ENCODE data around the gene ZNRF1. TPM values are rescaled to one million over a fixed set of nuclear protein-coding genes. Genes with fewer than 3 reads are reported as not detected.
"Not testable (repeated sequence)": the region's sequence is repeated elsewhere in the genome, so short reads cannot be mapped to it uniquely, and the experiment has no call there.

ZNRF1 gene
- total RNA-seq, 1 donor from 2014 or later, result 22.0 TPM

- DNase-seq (peak; percentile 58), ATAC-seq (ENCODE audit: poor library complexity) (peak; percentile 22)
- intact Hi-C loops (cut with DNase I), result loop anchor here (2.0 kb wide), 1 partner anchor 112 kb away; no protein-coding TSS in a partner anchor
Observed at GRCh38 chr16:74999219-74999608, 390 bp downstream of the ZNRF1 start.

- peak; percentile 62 for DNase-seq
- ATAC-seq (ENCODE audit: poor library complexity), result peak; percentile 23
- intact Hi-C loops (cut with DNase I), result loop anchor here (2.0 to 5.0 kb wide), 2 partner anchors 42 to 111 kb away; no protein-coding TSS in a partner anchor
Observed at GRCh38 chr16:74999609-75000480, 1.0 kb downstream of the ZNRF1 start.

GRCh38 chr16:75000481-75001081, 1.8 kb downstream of the ZNRF1 start:
- intact Hi-C loops (cut with DNase I), result loop anchor here (5.0 kb wide), 1 partner anchor 42 kb away; no protein-coding TSS in a partner anchor
- DNase-seq, result no peak
- peak; percentile 7 for ATAC-seq (ENCODE audit: poor library complexity)

GRCh38 chr16:75002474-75002873, 3.6 kb downstream of the ZNRF1 start:
- DNase-seq (no peak), ATAC-seq (ENCODE audit: poor library complexity) (peak; percentile 0)
- intact Hi-C loops (cut with DNase I), result loop anchor here (5.0 kb wide), 1 partner anchor 40 kb away; no protein-coding TSS in a partner anchor

GRCh38 chr16:75003931-75004330, 5.1 kb downstream of the ZNRF1 start:
- no peak for DNase-seq
- no peak for ATAC-seq (ENCODE audit: poor library complexity)
- intact Hi-C loops (cut with DNase I), result loop anchor here (5.0 kb wide), 1 partner anchor 38 kb away; no protein-coding TSS in a partner anchor

DNA sequence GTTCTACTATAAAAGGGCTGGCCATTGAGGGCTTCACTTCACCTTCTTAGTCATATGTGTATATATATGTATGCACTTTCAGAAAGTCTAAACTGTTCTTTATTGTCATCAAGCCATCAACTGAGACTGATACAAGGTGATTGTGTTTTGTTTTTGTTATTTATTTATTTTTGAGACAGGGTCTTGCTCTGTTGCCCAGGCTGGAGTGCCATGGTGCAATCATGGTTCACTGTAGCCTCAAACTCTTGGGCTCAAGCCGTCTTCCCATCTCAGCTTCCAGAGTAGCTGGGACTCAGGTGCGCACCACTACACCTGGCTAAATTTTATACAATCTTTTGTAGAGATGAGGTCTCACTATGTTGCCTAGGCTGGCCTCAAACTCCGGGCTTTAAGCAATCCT, 5.6 kb downstream of the ZNRF1 start:
- DNase-seq (no peak), ATAC-seq (ENCODE audit: poor library complexity) (no peak)
- intact Hi-C loops (cut with DNase I), result loop anchor here (5.0 kb wide), 1 partner anchor 38 kb away; no protein-coding TSS in a partner anchor

DNA sequence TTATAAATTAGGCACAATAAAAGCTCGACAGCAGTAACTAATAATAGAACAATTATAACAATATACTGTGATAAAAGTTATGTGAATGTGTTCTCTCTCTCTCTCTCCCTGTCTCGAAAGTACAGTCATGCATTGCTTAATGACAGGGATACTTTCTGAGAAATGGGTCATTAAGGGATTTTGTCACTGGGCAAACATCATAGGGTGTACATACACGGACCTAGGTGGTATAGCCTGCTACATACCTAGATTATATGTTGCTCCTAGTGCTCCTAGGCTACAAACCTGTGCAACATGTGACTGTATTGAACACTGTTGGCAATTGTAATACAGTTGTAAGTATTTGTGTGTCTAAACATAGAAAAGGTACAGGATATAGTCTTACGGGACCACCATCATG, 6.9 kb downstream of the ZNRF1 start:
- DNase-seq (no peak), ATAC-seq (ENCODE audit: poor library complexity) (no peak)
- intact Hi-C loops (cut with DNase I), result no loop called here

- no peak for ATAC-seq (ENCODE audit: poor library complexity)
- DNase-seq, result no peak
- intact Hi-C loops (cut with DNase I), result no loop called here
Observed at GRCh38 chr16:75007443-75007842, 8.6 kb downstream of the ZNRF1 start.

GRCh38 chr16:75010427-75010826, 11.6 kb downstream of the ZNRF1 start:
- intact Hi-C loops (cut with DNase I), result no loop called here
- no peak for ATAC-seq (ENCODE audit: poor library complexity)
- no peak for DNase-seq

GRCh38 chr16:75011634-75012307, 12.9 kb downstream of the ZNRF1 start:
- intact Hi-C loops (cut with DNase I), result no loop called here
- peak; percentile 64 for ATAC-seq (ENCODE audit: poor library complexity)
- DNase-seq, result no peak

DNA sequence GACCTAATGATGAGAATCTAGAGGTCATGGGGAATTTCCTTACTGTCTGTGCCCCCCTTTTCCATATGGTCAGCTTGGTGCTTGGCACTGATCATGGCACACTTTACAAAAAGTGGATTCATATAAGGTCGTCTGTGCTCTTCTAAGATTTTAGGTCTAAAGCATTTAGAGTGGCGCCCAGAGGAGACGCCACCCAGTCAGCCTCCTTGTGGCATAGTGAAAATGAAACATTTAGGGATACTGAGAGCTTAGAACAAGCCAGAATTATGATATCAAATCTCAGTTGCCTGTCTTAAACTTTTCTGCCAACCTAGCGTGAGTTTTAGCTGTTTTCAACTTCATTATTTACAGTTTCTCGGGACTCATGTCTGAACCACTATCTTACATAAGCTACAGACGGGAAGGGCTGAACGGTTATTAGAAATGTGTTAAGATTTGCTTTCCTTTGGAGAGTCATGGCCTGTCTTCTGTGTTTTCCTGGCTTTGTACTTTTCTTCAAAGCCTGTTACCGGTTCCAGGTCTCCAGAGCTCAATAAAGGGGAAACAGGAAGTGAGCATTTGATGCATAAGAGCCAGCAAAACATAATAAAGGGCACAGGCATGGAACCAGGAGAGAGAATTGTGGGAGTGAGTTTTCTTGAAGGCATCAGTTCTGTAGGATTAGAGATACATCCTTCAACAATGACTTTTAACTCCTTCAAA, 13.7 kb downstream of the ZNRF1 start:
- ATAC-seq (ENCODE audit: poor library complexity), result peak; percentile 34
- DNase-seq, result no peak
- intact Hi-C loops (cut with DNase I), result no loop called here

DNA sequence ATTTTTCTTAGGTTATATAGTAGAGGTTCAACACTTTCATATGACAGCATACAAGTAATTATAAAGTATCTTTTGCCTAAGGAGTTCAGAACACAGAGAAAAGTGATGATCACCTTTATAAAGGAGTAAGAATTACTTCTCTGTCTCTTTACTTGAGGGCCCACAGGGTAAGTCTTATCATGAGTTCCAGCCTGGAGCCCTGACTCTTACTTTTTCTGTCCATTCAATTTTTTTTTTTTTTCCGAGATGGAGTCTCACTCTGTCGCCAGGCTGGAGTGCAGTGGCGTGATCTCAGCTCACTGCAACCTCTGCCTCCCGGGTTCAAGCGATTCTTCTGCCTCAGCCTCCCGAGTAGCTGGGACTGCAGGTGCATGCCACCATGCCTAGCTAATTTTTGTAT, 14.3 kb downstream of the ZNRF1 start:
- DNase-seq; ATAC-seq (ENCODE audit: poor library complexity); intact Hi-C loops (cut with DNase I): not testable (repeated sequence)

DNA sequence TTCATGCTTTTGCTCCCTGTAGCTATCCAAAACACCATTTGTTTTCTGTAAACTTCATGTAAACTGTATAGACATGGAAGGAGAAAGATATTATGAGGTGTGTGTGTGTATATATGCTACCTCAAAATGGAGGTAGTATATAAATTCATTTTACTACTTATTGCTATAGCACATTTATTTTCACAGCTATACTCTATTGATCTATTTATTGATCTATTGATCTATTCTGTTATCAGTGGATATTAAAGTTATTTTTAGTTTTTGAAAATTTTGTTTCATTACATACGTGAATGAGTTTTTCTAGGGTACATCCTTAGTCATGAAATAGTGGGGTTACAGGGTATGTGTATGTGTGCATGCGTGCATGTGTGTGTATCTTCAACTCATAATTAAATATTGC, 15.5 kb downstream of the ZNRF1 start:
- ATAC-seq (ENCODE audit: poor library complexity) (no peak), DNase-seq (no peak)
- intact Hi-C loops (cut with DNase I), result no loop called here

- ATAC-seq (ENCODE audit: poor library complexity); intact Hi-C loops (cut with DNase I); DNase-seq: not testable (repeated sequence)
Observed at GRCh38 chr16:75016451-75017081, 17.7 kb downstream of the ZNRF1 start.

DNA sequence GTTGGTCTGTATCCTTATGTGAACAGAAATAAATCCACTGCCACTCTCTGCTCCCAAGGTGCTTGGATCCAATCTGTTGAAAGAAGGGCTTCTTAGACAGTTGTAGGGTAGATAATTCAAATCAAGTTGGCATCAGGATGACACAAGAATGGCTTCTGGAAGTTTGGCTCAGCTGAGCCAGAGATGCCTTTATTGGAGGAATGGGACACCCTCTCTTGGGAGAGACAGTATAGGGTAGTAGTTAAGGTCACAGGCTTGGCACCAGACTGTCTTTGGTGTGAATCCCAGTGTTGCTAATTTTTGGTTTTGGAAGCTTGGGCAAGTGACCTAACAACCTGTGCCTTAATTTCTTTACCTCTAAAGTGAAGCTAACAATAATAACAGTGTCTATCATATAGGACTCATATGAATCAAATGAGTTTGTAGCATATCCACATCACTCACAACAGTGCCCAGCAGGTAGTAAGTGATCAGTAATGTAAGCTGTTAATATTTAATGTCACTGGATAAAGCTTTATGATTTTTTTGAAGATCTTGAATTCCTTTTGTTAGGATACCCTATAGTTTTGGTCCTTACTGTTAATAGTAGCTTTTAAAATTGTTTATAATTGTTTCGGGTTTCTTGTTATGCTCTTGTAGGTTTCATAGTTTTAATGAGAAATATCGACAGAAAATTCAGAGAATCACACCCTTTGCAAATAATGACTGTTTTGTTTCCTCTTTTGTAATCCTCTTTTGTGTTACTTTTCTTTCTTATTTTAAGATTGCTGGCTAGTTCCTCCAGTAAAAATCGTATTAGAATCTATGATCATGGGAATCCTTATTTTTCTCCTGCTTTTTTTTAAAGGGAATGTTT, 19.1 kb downstream of the ZNRF1 start:
- ATAC-seq (ENCODE audit: poor library complexity) (no peak), DNase-seq (no peak)
- intact Hi-C loops (cut with DNase I), result no loop called here

DNA sequence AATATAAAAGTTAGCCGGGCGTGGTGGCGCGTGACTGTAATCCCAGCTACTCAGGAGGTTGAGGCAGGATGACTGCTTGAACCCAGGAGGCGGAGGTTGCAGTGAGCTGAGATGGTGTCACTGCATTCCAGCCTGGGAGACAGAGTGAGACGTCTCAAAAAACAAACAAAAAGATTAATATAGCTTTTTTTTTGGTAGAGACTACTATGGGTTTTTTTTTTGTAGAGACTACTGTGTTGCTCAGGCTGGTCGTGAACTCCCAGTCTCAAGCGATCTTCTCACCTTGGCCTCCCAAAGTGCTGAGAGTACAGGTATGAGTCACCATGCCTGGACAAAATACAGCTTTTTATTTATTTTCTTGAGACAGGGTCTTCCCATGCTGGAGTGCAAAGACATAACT, 20.2 kb downstream of the ZNRF1 start:
- intact Hi-C loops (cut with DNase I), result no loop called here
- DNase-seq, result no peak
- ATAC-seq (ENCODE audit: poor library complexity), result no peak

- ATAC-seq (ENCODE audit: poor library complexity) (no peak), DNase-seq (no peak)
- intact Hi-C loops (cut with DNase I), result no loop called here
Observed at GRCh38 chr16:75019586-75019985, 20.8 kb downstream of the ZNRF1 start.

All from Right ventricle myocardium superior (tissue), 1 donor.